Stimulated activated CD4-positive, alpha-beta T cell treated with anti-CD3 and anti-CD28 coated beads, Interleukin-4, amount 100 ng/mL, for 1 hour (primary cell): Measurements from ENCODE around the gene SEPTIN1.
A peak's percentile ranks its signal among the peaks of the same experiment; 100 is the strongest.

Source experiments
- DNase-seq: peaks from one replicate; pipeline ENCODE4 v3.0.0-alpha.2; 2020

SEPTIN1 gene

DNA sequence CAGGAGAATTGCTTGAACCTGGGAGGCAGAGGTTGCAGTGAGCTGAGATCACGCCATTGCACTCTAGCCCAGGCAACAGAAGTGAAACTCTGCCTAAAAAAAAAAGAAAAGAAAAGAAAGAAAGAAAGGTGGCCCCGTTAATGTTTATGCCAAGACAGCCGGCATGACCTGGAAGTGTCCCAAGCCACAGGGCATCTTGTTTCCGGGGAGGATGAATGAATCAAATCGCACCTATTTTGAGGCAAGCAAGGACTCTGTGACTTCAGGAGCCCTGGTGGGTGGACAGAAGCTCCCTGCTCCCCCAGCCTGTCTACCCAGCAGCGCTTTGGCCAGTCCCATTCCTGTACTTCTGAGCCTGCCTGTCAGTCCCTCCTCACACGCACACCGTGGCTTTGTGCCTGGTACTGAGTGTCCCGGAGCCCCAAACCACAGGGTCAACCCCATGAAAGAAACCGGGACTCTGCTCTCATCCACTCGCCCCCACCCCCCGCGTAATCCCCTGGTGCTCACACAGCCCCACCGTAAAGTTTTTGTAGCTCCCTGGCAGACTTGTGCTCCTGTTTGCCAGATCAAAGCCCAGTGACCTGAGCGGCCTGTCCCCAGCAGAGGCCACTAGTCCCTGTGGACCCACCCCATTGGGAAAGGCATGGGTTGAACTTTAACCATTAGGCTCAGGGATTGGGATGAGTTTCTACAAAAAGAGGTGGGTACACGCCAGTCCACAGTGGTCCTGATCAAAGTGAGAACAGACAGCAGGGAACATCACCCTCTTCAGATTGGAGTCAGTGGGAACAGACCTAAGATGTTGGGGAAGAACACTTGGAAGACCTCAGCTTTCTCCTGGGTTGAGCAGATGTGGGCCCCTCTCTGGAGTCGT lies 46.5 kb downstream of the SEPTIN1 start:
- DNase-seq = no peak

DNA sequence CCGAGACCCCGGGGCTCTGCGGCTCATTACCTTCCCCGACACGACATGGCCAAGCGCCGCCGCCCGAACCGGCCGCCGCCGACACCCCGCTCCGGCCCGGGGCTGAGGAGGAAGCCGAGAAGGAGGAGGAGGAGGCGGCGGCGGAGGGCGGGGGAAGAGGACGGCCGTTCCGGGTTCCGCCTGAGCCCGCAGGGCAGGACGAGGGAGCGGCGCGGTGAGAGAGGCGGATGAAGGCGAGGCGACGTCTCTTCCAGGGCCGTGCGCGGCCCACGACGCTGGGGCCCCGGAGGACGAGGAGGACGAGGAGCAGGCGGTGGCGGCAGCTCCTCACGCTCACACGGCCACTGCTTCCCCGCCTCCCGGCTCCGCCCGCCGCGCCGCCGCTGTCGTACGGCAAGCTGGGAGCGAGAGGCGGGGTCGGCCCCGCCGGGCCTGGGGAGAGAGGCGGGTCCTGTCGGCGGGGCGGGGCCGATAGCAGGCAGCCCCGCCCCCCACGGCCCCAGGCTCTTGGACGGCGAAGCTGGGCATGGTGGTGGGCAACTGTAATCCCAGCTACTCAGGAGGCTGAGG lies 47.2 kb downstream of the SEPTIN1 start:
- peak; percentile 85 for DNase-seq

DNA sequence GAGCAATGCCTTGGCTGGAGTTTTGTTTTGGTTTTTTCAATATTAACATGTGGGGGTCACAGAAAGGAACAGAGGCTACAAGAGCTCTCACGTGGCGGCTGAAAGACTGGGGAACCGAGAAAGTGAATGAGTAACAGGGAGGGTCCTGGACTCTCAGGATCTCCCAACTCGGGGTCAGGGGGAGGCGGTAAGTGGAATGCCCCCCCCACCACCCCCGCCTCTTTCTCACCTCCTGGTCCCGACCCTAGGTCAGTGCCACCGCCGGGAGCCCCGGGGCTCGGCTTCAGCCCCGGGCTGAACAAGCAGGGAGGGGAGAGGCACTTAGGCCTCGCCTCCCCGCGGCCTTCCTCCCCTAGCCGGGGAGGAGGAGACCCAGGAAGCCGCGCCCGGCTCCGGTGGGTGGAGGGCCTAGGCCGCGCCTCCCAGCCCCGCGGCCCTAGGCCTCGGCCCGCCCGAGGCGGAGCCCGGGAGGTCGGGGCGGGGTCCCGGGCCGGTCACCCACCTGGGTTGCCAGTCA lies 47.8 kb downstream of the SEPTIN1 start:
- DNase-seq = peak; percentile 84
